DOHH2 (cell line): ENCODE data around the gene KCNC1.

Source experiments
- H3F3A ChIP-seq: fragments of 200-600 bp; sonication (generic), shearing (Covaris generic); 2 replicates; pipeline ENCODE4 v1.6.0; 2016; ENCODE audit warnings: antibody characterized with exemption, mild to moderate bottlenecking; ENCODE audit not compliant: control insufficient read depth, insufficient read depth
- H3K27ac ChIP-seq: fragments of 200-600 bp; sonication (generic); 2 replicates; pipeline ENCODE4 v1.5.1; 2014; ENCODE audit warnings: low read depth, mild to moderate bottlenecking, low read length, moderate library complexity
- H3K27me3 ChIP-seq: fragments of 200-600 bp; sonication (generic); 2 replicates; pipeline ENCODE4 v1.6.1; 2014; ENCODE audit warnings: mild to moderate bottlenecking, low read length, mixed read lengths; ENCODE audit not compliant: control insufficient read depth
- H3K36me3 ChIP-seq: fragments of 200-600 bp; sonication (generic); 2 replicates; pipeline ENCODE4 v1.6.1; 2014; ENCODE audit warnings: mild to moderate bottlenecking, low read length, moderate library complexity, mixed read lengths; ENCODE audit not compliant: control insufficient read depth
- H3K4me1 ChIP-seq: fragments of 200-600 bp; sonication (generic); 2 replicates; pipeline ENCODE4 v1.6.1; 2014; ENCODE audit warnings: mild to moderate bottlenecking, low read length, mixed read lengths; ENCODE audit not compliant: control insufficient read depth
- H3K4me2 ChIP-seq: fragments of 200-600 bp; sonication (generic); 2 replicates; pipeline ENCODE4 v1.6.0; 2014; ENCODE audit warnings: mild to moderate bottlenecking, low read length, moderate library complexity
- H3K4me3 ChIP-seq: fragments of 200-600 bp; sonication (generic); 2 replicates; pipeline ENCODE4 v1.5.1; 2014; ENCODE audit warnings: mild to moderate bottlenecking, low read length, mixed read lengths
- H3K79me2 ChIP-seq: fragments of 200-600 bp; sonication (generic); 2 replicates; pipeline ENCODE4 v1.6.1; 2014; ENCODE audit warnings: mild to moderate bottlenecking, low read length, mixed read lengths; ENCODE audit not compliant: control insufficient read depth
- H3K9me2 ChIP-seq: fragments of 200-600 bp; sonication (generic); replicated peaks from 2 replicates; pipeline ENCODE4 v1.6.1; 2014; ENCODE audit warnings: mild to moderate bottlenecking, low read length, mixed read lengths; ENCODE audit not compliant: control insufficient read depth
- H3K9me3 ChIP-seq: fragments of 200-600 bp; sonication (generic); 2 replicates; pipeline ENCODE4 v1.6.1; 2014; ENCODE audit warnings: antibody characterized with exemption, low read length, mixed read lengths; ENCODE audit not compliant: control insufficient read depth, insufficient read depth
- H4K20me1 ChIP-seq: fragments of 200-600 bp; sonication (generic); 2 replicates; pipeline ENCODE4 v1.6.0; 2014; ENCODE audit warnings: low read depth, mild to moderate bottlenecking, antibody characterized with exemption, low read length, moderate library complexity; ENCODE audit not compliant: control insufficient read depth, insufficient read depth
- CTCF ChIP-seq: fragments of 200-600 bp; sonication (generic); IDR thresholded peaks from one replicate; pipeline ENCODE4 v1.5.1; 2014; ENCODE audit warnings: antibody characterized with exemption, mild to moderate bottlenecking, low read depth, low read length; ENCODE audit not compliant: poor library complexity, severe bottlenecking
- EZH2phosphoT487 ChIP-seq: fragments of 200-600 bp; sonication (generic); IDR thresholded peaks from 2 replicates; pipeline ENCODE4 v1.6.1; 2017; ENCODE audit warnings: borderline replicate concordance, mild to moderate bottlenecking, antibody characterized with exemption, low read length, moderate library complexity, mixed read lengths

Gene KCNC1

GRCh38 chr11:17696741-17697140 is 37.8 kb upstream of the KCNC1 start:
- Histone ChIP-seq H3K9me2 (no peaks in the 10 kb centered on the region), H3K79me2 (no peaks in the 10 kb centered on the region), H3K4me3 (no peak overlapping the region), H3K27ac (no peak overlapping the region), H3K27me3 (peaks cover 4% of the 10 kb centered on the region; the same call in 1 of the 2 replicates), H4K20me1 (no peaks in the 10 kb centered on the region), H3K36me3 (no peaks in the 10 kb centered on the region), H3K4me1 (no peaks in the 10 kb centered on the region), H3F3A (no peaks in the 10 kb centered on the region), H3K9me3 (no peaks in the 10 kb centered on the region), H3K4me2 (no peak overlapping the region)
- TF ChIP-seq CTCF (no peak), EZH2phosphoT487 (no peak)

- no peaks in the 10 kb centered on the region for H3F3A ChIP-seq
- TF ChIP-seq EZH2phosphoT487: no peak
- TF ChIP-seq CTCF: no peak
- no peaks in the 10 kb centered on the region for H3K9me3 ChIP-seq
- H3K4me1 ChIP-seq: no peaks in the 10 kb centered on the region
- no peak overlapping the region for H3K4me3 ChIP-seq
- H3K4me2 ChIP-seq: no peak overlapping the region
- H3K27ac ChIP-seq: no peak overlapping the region
- H3K27me3 ChIP-seq: 0 out of 2 replicates have a peak, but pooled peaks cover 1% of the 10 kb centered on the region
- no peaks in the 10 kb centered on the region for H3K79me2 ChIP-seq
- no peaks in the 10 kb centered on the region for H3K36me3 ChIP-seq
- no peaks in the 10 kb centered on the region for H3K9me2 ChIP-seq
- H4K20me1 ChIP-seq: no peaks in the 10 kb centered on the region
Observed at GRCh38 chr11:17697175-17697949, 37.2 kb upstream of the KCNC1 start.

GRCh38 chr11:17699147-17700114 is 35.1 kb upstream of the KCNC1 start:
- H3K4me3 ChIP-seq: no peak overlapping the region
- H3K27ac ChIP-seq: no peak overlapping the region
- no peaks in the 10 kb centered on the region for H3K9me3 ChIP-seq
- H3K4me1 ChIP-seq: no peaks in the 10 kb centered on the region
- no peaks in the 10 kb centered on the region for H3K36me3 ChIP-seq
- no peaks in the 10 kb centered on the region for H4K20me1 ChIP-seq
- no peaks in the 10 kb centered on the region for H3K79me2 ChIP-seq
- H3K9me2 ChIP-seq: no peaks in the 10 kb centered on the region
- H3K27me3 ChIP-seq: no peaks in the 10 kb centered on the region
- H3K4me2 ChIP-seq: no peak overlapping the region
- H3F3A ChIP-seq: no peaks in the 10 kb centered on the region
- TF ChIP-seq EZH2phosphoT487 (no peak), CTCF (no peak)
